Stimulated activated CD8-positive, alpha-beta memory T cell treated with anti-CD3 and anti-CD28 coated beads, Interleukin-4, amount 100 ng/mL, for 1 hour (primary cell): ENCODE measurements around the gene STKLD1.

ENCODE experiments used
- DNase-seq, 2 donors: peaks; one replicate each; pipeline ENCODE4 v3.0.0-alpha.2; 2020; ENCODE audit warnings: low read depth in 2 of 2, low spot score in 1 of 2

The STKLD1 gene

GRCh38 chr9:133405508-133406438 lies 29.6 kb downstream of the STKLD1 start:
- DNase-seq: no peak

GRCh38 chr9:133406480-133407307 lies 30.5 kb downstream of the STKLD1 start:
- DNase-seq: peak; percentile 44 to 63

GRCh38 chr9:133408042-133408441 lies 31.9 kb downstream of the STKLD1 start:
- no peak for DNase-seq

- DNase-seq: no peak
Observed at GRCh38 chr9:133415170-133415569, 39.0 kb downstream of the STKLD1 start.

- DNase-seq: peak; percentile 54 to 63
Observed at GRCh38 chr9:133417541-133418461, 41.6 kb downstream of the STKLD1 start, which contains the start of gene REXO4. Gene REXO4 (minus strand): TSS chr9:133418010. CDS start chr9:133417844, 166 bp downstream.

GRCh38 chr9:133419005-133419404 lies 42.8 kb downstream of the STKLD1 start:
- no peak for DNase-seq

- no peak for DNase-seq
Observed at GRCh38 chr9:133420392-133420827, 44.2 kb downstream of the STKLD1 start.

- no peak for DNase-seq
Observed at GRCh38 chr9:133421615-133422542, 45.7 kb downstream of the STKLD1 start, which contains the start of gene ADAMTS13. Gene ADAMTS13 (plus strand): TSS chr9:133422367. CDS start chr9:133422444, 77 bp downstream.

GRCh38 chr9:133423216-133423615 lies 47.0 kb downstream of the STKLD1 start:
- DNase-seq: no peak

GRCh38 chr9:133424187-133424586 lies 48.0 kb downstream of the STKLD1 start:
- DNase-seq: no peak

GRCh38 chr9:133425049-133425632 lies 49.0 kb downstream of the STKLD1 start:
- DNase-seq: no peak

GRCh38 chr9:133426011-133426410 lies 49.8 kb downstream of the STKLD1 start:
- no peak for DNase-seq

- DNase-seq: no peak
Observed at GRCh38 chr9:133427658-133428348, 51.6 kb downstream of the STKLD1 start.

- no peak for DNase-seq
Observed at GRCh38 chr9:133428617-133429101, 52.5 kb downstream of the STKLD1 start.

- DNase-seq: no peak
Observed at GRCh38 chr9:133429214-133429613, 53.0 kb downstream of the STKLD1 start.

GRCh38 chr9:133429641-133430161 lies 53.5 kb downstream of the STKLD1 start:
- DNase-seq: no peak

- DNase-seq: no peak
Observed at GRCh38 chr9:133430244-133430643, 54.1 kb downstream of the STKLD1 start.

GRCh38 chr9:133433351-133433843 lies 57.2 kb downstream of the STKLD1 start:
- DNase-seq: no peak
